IMR-90 (cell line): ENCODE data around the gene NGEF.

Source experiments
- MAZ ChIP-seq: IDR thresholded peaks from 2 replicates; pipeline ENCODE4 v1.6.1; 2012; ENCODE audit warnings: low read depth, mild to moderate bottlenecking, low read length, improper control_type of control experiment, moderate library complexity, borderline replicate concordance
- MXI1 ChIP-seq: IDR thresholded peaks from 2 replicates; pipeline ENCODE4 v1.6.1; 2012; ENCODE audit warnings: low read depth, mild to moderate bottlenecking, low read length, moderate library complexity, borderline replicate concordance
- RCOR1 ChIP-seq: IDR thresholded peaks from 2 replicates; pipeline ENCODE4 v1.6.1; 2012; ENCODE audit warnings: mild to moderate bottlenecking, low read length, improper control_type of control experiment; ENCODE audit not compliant: insufficient replicate concordance
- TF ChIP-seq, protein P1 (sequence below): conservative IDR thresholded peaks from 2 replicates; pipeline ENCODE4 v1.5.1; 2012; ENCODE audit warnings: mild to moderate bottlenecking, low read depth, low read length, improper control_type of control experiment

DNA sequence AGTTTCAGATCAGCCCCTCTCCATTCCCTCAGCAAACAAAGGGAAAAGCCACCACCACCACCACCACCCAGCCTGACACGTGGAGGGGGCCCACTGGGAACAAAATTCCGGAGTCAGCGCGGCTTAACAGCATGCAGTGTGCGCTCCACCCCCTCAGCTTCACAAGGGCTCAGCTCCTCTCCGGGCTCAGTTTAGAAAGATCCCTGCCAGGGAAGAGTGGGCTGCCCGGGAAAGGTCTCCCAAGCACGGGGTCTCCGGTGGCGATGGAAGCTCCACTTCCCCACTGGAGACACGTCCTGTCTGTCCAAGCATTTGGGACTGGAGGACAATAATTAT, 87.3 kb downstream of the NGEF start:
- TF ChIP-seq, protein P1, sequence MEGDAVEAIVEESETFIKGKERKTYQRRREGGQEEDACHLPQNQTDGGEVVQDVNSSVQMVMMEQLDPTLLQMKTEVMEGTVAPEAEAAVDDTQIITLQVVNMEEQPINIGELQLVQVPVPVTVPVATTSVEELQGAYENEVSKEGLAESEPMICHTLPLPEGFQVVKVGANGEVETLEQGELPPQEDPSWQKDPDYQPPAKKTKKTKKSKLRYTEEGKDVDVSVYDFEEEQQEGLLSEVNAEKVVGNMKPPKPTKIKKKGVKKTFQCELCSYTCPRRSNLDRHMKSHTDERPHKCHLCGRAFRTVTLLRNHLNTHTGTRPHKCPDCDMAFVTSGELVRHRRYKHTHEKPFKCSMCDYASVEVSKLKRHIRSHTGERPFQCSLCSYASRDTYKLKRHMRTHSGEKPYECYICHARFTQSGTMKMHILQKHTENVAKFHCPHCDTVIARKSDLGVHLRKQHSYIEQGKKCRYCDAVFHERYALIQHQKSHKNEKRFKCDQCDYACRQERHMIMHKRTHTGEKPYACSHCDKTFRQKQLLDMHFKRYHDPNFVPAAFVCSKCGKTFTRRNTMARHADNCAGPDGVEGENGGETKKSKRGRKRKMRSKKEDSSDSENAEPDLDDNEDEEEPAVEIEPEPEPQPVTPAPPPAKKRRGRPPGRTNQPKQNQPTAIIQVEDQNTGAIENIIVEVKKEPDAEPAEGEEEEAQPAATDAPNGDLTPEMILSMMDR, result no peak
- TF ChIP-seq RCOR1, result no peak
- no peak for TF ChIP-seq MXI1
- no peak for TF ChIP-seq MAZ
